Measurements from ENCODE around the gene IL31. TPM values are rescaled to one million over a fixed set of nuclear protein-coding genes. Genes with fewer than 3 reads are reported as not detected.
"Not testable (repeated sequence)": the region's sequence is repeated elsewhere in the genome, so short reads cannot be mapped to it uniquely, and the experiment has no call there.

Gene IL31
- total and polyA plus RNA-seq, 9 donors, result not detected

GRCh38 chr12:122182887-122183587 lies 9.0 kb upstream of the IL31 start, which contains the start of gene LRRC43:
Gene LRRC43 (plus strand): TSS chr12:122183123. CDS start chr12:122183145, 22 bp downstream.
- DNase-seq, result peak; percentile 47
- peaks cover 9% of the 10 kb centered on the region for H3K4me1 ChIP-seq (ENCODE audit: control insufficient read depth, insufficient read depth, low read length)
- WGBS (ENCODE audit: insufficient coverage), result under 1% methylated on average over 53 of the region's 63 CpGs
- H3K9me3 ChIP-seq (replicated peaks; ENCODE audit: control insufficient read depth, low read depth, low read length), result no peaks in the 10 kb centered on the region
- no peaks in the 10 kb centered on the region for H3K36me3 ChIP-seq (ENCODE audit: control insufficient read depth, insufficient read depth, low read length)
- H3K27ac ChIP-seq (ENCODE audit: low read length), result no peak within 1 kb of the TSS
- H3K4me3 ChIP-seq (ENCODE audit: low read length), result peak within 1 kb of the TSS; percentile 38
- peaks cover 2% of the 10 kb centered on the region for H3K27me3 ChIP-seq (ENCODE audit: control insufficient read depth, insufficient read depth, low read length)

- H3K4me1 ChIP-seq (ENCODE audit: control insufficient read depth, insufficient read depth, low read length); H3K27ac ChIP-seq (ENCODE audit: low read length); H3K4me3 ChIP-seq (ENCODE audit: low read length); H3K9me3 ChIP-seq (replicated peaks; ENCODE audit: control insufficient read depth, low read depth, low read length); H3K36me3 ChIP-seq (ENCODE audit: control insufficient read depth, insufficient read depth, low read length); H3K27me3 ChIP-seq (ENCODE audit: control insufficient read depth, insufficient read depth, low read length); DNase-seq: not testable (repeated sequence)
- no CpG with 5 or more reads among the region's 4 CpGs for WGBS (ENCODE audit: insufficient coverage)
Observed at GRCh38 chr12:122176473-122176872, 2.5 kb upstream of the IL31 start.

GRCh38 chr12:122172262-122172939 lies 1.6 kb downstream of the IL31 start:
- 70% methylated on average over 7 of the region's 17 CpGs for WGBS (ENCODE audit: insufficient coverage)
- Histone ChIP-seq H3K4me1 (ENCODE audit: control insufficient read depth, insufficient read depth, low read length) (no peaks in the 10 kb centered on the region), H3K27me3 (ENCODE audit: control insufficient read depth, insufficient read depth, low read length) (no peaks in the 10 kb centered on the region), H3K9me3 (replicated peaks; ENCODE audit: control insufficient read depth, low read depth, low read length) (no peaks in the 10 kb centered on the region), H3K4me3 (ENCODE audit: low read length) (no peak overlapping the region), H3K36me3 (ENCODE audit: control insufficient read depth, insufficient read depth, low read length) (no peaks in the 10 kb centered on the region), H3K27ac (ENCODE audit: low read length) (no peak overlapping the region)
- DNase-seq, result no peak

GRCh38 chr12:122171399-122171798 lies 2.6 kb downstream of the IL31 start:
- 100% methylated on average over 1 of the region's 5 CpGs for WGBS (ENCODE audit: insufficient coverage)

GRCh38 chr12:122168492-122168891 lies 5.5 kb downstream of the IL31 start:
- Histone ChIP-seq H3K36me3 (ENCODE audit: control insufficient read depth, insufficient read depth, low read length) (no peaks in the 10 kb centered on the region), H3K27ac (ENCODE audit: low read length) (no peak overlapping the region), H3K9me3 (replicated peaks; ENCODE audit: control insufficient read depth, low read depth, low read length) (no peaks in the 10 kb centered on the region), H3K4me1 (ENCODE audit: control insufficient read depth, insufficient read depth, low read length) (no peaks in the 10 kb centered on the region), H3K4me3 (ENCODE audit: low read length) (no peak overlapping the region), H3K27me3 (ENCODE audit: control insufficient read depth, insufficient read depth, low read length) (peaks cover 2% of the 10 kb centered on the region)
- DNase-seq, result no peak
- 81% methylated on average over 2 of the region's 3 CpGs for WGBS (ENCODE audit: insufficient coverage)

More at GRCh38 chr12:122171399-122171798, 2.6 kb downstream of the IL31 start:
- Histone ChIP-seq H3K4me1 (ENCODE audit: control insufficient read depth, insufficient read depth, low read length) (no peaks in the 10 kb centered on the region), H3K9me3 (replicated peaks; ENCODE audit: control insufficient read depth, low read depth, low read length) (no peaks in the 10 kb centered on the region), H3K4me3 (ENCODE audit: low read length) (no peak overlapping the region), H3K27ac (ENCODE audit: low read length) (no peak overlapping the region), H3K36me3 (ENCODE audit: control insufficient read depth, insufficient read depth, low read length) (no peaks in the 10 kb centered on the region), H3K27me3 (ENCODE audit: control insufficient read depth, insufficient read depth, low read length) (peaks cover 2% of the 10 kb centered on the region)
- DNase-seq, result no peak

GRCh38 chr12:122167356-122167925 lies 6.6 kb downstream of the IL31 start:
- H3K4me3 ChIP-seq (ENCODE audit: low read length), result no peak overlapping the region
- H3K9me3 ChIP-seq (replicated peaks; ENCODE audit: control insufficient read depth, low read depth, low read length), result no peaks in the 10 kb centered on the region
- H3K27me3 ChIP-seq (ENCODE audit: control insufficient read depth, insufficient read depth, low read length), result peaks cover 2% of the 10 kb centered on the region
- WGBS (ENCODE audit: insufficient coverage), result no CpG with 5 or more reads among the region's 10 CpGs
- no peak for DNase-seq
- no peak overlapping the region for H3K27ac ChIP-seq (ENCODE audit: low read length)
- no peaks in the 10 kb centered on the region for H3K36me3 ChIP-seq (ENCODE audit: control insufficient read depth, insufficient read depth, low read length)
- no peaks in the 10 kb centered on the region for H3K4me1 ChIP-seq (ENCODE audit: control insufficient read depth, insufficient read depth, low read length)

- 74% methylated on average over 15 of the region's 22 CpGs for WGBS (ENCODE audit: insufficient coverage)
- no peak for DNase-seq
- peaks cover 2% of the 10 kb centered on the region for H3K27me3 ChIP-seq (ENCODE audit: control insufficient read depth, insufficient read depth, low read length)
- no peak overlapping the region for H3K27ac ChIP-seq (ENCODE audit: low read length)
- H3K36me3 ChIP-seq (ENCODE audit: control insufficient read depth, insufficient read depth, low read length), result no peaks in the 10 kb centered on the region
- no peaks in the 10 kb centered on the region for H3K4me1 ChIP-seq (ENCODE audit: control insufficient read depth, insufficient read depth, low read length)
- H3K4me3 ChIP-seq (ENCODE audit: low read length), result no peak overlapping the region
- no peaks in the 10 kb centered on the region for H3K9me3 ChIP-seq (replicated peaks; ENCODE audit: control insufficient read depth, low read depth, low read length)
Observed at GRCh38 chr12:122166422-122167349, 7.3 kb downstream of the IL31 start.

- WGBS (ENCODE audit: insufficient coverage), result 67% methylated on average over 1 of the region's 3 CpGs
- Histone ChIP-seq H3K36me3 (ENCODE audit: control insufficient read depth, insufficient read depth, low read length) (no peaks in the 10 kb centered on the region), H3K4me1 (ENCODE audit: control insufficient read depth, insufficient read depth, low read length) (no peaks in the 10 kb centered on the region), H3K27ac (ENCODE audit: low read length) (no peak overlapping the region), H3K9me3 (replicated peaks; ENCODE audit: control insufficient read depth, low read depth, low read length) (no peaks in the 10 kb centered on the region), H3K27me3 (ENCODE audit: control insufficient read depth, insufficient read depth, low read length) (peaks cover 2% of the 10 kb centered on the region), H3K4me3 (ENCODE audit: low read length) (no peak overlapping the region)
- no peak for DNase-seq
Observed at GRCh38 chr12:122162976-122163375, 11.0 kb downstream of the IL31 start.

- Histone ChIP-seq H3K9me3 (replicated peaks; ENCODE audit: control insufficient read depth, low read depth, low read length) (no peaks in the 10 kb centered on the region), H3K27me3 (ENCODE audit: control insufficient read depth, insufficient read depth, low read length) (no peaks in the 10 kb centered on the region), H3K4me3 (ENCODE audit: low read length) (no peak overlapping the region), H3K27ac (ENCODE audit: low read length) (no peak overlapping the region), H3K36me3 (ENCODE audit: control insufficient read depth, insufficient read depth, low read length) (no peaks in the 10 kb centered on the region), H3K4me1 (ENCODE audit: control insufficient read depth, insufficient read depth, low read length) (no peaks in the 10 kb centered on the region)
- WGBS (ENCODE audit: insufficient coverage), result 87% methylated on average over 3 of the region's 8 CpGs
- DNase-seq, result no peak
Observed at GRCh38 chr12:122161682-122162081, 12.3 kb downstream of the IL31 start.

All from muscle of leg (tissue), 11 donors.